Skin of body (tissue), 2 donors: ENCODE results near the gene GALNT2. TPM values are rescaled to one million over a fixed set of nuclear protein-coding genes. Genes with fewer than 3 reads are reported as not detected.

ENCODE experiments used
- DNase-seq: peaks from one replicate; lab custom pipeline; 2025; lab: John Stamatoyannopoulos, UW
- total RNA-seq: library from RNA; depleted of rRNA; stranded (reverse); fragments of >200 nt; gene quantifications from one replicate; pipeline ENCODE4 v1.2.3, GENCODE V29; 2014

Gene GALNT2
- total RNA-seq, 1 donor from 2014 or later, result 32.0 TPM

DNA sequence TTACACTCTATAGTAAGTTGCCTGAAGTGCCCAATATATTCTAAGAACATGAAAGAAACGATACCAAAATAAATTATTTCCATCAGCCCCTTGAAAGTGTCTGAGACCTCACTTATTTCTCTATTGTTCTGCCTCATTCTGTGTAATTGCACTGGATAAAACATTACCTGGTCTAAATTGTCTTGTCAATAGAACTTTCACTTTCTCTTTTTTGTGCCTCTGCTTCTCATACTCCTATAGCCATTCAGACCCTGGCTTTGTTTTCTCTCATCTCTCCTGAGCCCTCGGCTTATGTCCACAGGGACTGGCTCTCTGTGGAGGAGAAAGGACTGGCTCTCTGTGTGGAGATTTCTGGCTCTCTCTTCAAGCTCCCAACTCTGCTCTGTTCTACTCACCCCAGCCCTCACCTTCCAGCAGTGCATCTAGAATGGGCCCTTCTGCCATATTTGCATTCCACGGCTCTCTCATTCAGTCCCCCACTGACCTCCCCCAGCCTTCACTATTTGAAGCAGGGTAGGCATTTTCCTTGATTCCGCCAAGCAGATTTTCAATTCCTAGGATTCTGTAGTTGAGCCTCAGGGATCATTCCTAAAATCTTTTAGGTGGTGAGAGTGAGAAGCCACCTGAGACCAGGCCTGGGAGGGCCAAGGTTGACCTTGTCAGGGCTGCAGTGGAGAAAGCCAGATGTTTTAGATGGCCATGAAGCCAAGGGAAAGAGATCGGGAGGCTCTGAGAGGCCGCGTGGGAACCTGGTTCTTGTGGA, 15.9 kb upstream of the GALNT2 start:
- DNase-seq, result no peak

DNA sequence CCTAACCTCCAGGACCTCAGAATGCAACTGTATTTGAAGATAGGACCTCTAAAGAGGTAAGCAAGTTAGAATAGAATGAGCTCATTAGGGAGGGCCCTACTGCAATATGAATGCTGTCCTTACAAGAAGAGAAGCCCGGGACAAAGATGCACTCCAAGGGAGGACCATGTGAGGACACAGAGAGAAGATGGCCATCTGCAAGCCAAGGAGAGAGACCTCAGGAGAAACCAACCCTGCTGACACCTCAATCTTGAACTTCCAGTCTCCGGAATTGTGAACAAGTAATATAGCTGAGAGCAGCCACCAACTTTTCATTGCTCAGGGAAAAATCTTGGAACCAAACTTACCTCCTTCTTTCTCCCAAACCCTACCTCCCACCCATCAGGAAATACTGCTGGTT, 15.0 kb upstream of the GALNT2 start:
- no peak for DNase-seq

DNA sequence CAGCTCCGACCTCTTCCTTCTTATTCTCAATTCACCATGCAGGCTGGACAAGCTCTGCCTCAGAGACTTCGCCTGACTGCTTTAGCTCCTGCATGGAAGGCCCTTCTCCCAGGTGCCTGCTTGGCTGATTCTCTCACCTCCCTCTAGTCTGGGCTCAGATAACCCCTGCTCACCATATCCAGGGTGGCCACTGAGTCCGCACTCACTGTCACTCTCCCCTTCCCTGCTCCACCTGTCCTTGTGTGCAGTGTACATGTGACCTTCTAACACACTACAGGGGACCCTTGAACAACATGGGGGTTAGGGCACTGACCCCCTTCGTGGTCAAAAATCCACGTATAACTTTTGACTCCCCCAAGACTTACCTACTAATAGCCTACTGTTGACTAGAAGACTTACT, 14.4 kb upstream of the GALNT2 start:
- no peak for DNase-seq

GRCh38 chr1:230054092-230054749, 12.8 kb upstream of the GALNT2 start:
- no peak for DNase-seq

GRCh38 chr1:230056098-230056497, 10.9 kb upstream of the GALNT2 start:
- no peak for DNase-seq

DNA sequence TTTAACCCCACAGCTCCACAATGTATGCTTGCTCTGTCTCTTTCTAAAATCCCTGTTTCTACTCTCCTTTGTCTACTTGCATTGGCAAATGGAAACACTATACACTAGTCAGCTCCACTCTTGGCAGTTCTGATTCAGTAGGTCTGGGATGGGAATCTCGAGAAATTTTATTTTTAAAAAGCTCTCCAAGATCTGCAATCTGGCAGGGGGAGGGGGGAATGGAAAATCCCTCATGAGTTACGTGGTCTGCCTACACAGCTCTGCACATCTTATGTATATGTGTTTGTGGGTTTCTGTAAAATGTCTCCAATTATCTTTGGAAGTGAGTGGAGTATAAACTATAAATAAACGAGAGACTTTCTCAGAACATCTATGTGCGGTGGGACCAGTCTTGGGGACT, 9.9 kb upstream of the GALNT2 start:
- DNase-seq, result no peak

DNA sequence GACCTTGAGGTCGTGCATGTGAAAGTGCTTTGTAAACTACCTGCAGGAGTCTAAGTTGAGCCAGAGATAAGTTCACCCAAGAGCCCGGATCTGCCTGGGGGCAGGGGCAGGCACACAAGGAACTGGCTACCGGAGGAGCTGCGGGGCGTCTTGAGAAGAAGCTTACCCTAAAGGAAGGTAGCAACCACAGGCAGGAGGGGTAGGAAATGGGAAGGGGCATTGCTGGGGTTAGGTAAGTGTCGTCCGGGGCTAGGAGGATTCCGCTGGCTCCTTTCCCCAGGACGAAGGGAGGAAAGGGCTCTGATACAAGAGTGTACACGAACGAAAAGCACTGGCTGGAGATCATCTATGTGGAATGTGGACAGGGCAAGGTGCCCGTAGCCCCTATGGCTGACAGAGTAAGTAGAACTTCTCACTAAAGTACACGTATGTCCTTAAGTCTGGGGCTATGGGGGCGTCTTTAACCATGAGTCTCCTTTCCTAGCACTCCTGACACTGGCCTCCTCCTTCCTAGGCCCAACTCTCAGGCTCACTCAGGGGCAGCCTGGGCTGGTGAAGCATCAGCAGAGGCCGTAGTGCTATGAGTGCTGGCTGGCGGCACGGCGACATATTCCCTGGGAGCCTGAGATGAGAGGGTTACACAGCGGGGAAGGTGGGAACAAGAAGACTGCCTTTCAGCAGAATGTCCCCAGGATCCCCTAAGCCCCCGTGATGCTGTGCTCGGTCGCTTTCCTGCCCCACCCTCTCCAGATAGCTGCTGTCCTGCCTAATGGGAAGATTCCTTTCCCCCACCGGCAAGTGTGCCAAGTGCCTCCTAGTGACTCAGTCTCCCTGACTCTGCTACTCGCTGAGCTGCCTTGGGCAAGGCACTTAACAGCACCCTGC, 9.1 kb upstream of the GALNT2 start:
- DNase-seq, result no peak

GRCh38 chr1:230058626-230059025, 8.4 kb upstream of the GALNT2 start:
- DNase-seq, result no peak

DNA sequence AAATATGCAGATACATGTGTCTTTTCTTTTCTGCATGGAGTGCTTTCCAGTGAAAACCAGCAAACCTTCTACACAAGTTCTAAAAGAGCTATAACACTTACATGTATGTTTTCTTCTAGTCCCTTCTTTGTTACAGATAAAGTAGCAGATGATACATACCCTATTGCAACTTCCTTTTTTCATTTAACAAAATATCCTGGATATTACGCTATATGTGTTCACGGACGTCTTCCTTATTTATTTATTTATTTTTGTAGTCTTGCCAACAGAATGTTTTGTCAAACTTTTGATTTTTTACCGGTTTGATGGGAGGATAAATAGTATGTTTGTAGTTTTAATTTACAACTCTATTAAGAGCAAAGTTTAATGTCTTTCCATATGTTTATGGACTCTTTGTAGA, 5.2 kb upstream of the GALNT2 start:
- DNase-seq, result no peak

DNA sequence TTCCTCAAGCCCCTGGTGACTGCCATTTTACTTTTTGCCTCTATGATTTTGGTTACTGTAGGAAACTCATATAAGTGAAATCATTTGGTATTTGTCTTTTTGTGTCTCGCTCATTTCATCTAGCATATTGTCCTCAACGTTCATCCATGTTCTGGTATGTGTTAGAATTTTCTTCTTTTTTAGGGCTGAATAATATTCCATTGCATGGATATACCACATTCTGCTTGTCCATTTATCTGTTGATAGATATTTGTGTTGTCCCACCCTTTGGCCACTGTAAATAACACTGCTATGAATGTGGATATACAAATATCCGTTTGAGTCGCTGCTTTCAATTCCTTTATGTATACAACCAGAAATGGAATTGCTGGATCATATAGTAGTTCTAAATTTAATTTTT, 4.5 kb upstream of the GALNT2 start:
- DNase-seq, result no peak

GRCh38 chr1:230064283-230064682, 2.8 kb upstream of the GALNT2 start:
- DNase-seq, result no peak

- no peak for DNase-seq
Measured at GRCh38 chr1:230065161-230065560, 1.9 kb upstream of the GALNT2 start.

DNA sequence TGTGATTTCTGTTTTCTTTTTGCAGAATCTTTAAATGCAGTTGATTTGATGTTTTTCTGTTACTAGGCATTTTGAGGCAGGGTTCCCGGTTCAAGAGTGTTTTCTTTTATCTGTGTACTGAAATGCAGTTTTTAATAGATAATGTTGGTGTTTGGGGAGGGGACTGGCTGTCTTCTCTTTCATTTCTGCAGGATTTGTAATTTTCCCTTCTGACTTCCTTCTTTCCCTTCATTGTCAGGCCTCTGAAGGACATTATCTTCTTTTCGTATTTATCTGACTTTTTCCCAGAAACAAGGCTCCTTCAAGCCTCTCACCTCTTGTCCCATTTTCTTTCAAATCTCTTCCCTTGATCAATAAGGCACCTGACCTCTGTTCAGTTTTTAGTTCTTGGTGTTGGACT, 1.5 kb upstream of the GALNT2 start:
- no peak for DNase-seq

GRCh38 chr1:230066031-230066430, 1.0 kb upstream of the GALNT2 start:
- DNase-seq, result no peak

DNA sequence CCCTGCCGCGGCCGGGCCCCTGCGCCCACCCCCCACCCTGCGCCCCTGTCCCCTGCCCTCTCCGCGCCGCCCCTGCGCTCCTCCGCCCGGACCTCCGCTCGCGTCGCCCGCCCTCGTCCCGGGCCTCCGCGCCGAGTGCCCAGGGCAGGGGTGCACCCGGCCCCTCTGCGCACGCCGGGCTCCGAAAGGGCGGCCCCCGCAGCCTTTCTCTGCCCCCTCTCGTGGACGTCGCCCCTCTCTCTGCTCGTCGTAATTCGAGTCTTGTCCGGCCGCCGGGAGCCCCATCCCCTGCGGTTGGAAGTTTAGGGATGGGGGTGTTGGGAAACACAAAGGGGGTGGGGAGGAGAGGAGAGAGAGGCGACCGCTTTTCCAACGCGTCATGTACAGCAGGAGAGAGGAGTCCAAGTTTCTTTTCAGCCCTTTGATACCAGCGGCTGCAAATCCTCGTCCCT, 407 bp downstream of the GALNT2 start:
- DNase-seq, result no peak

GRCh38 chr1:230067871-230068620, 1.0 kb downstream of the GALNT2 start:
- no peak for DNase-seq

GRCh38 chr1:230068621-230068873, 1.5 kb downstream of the GALNT2 start:
- DNase-seq, result no peak

DNA sequence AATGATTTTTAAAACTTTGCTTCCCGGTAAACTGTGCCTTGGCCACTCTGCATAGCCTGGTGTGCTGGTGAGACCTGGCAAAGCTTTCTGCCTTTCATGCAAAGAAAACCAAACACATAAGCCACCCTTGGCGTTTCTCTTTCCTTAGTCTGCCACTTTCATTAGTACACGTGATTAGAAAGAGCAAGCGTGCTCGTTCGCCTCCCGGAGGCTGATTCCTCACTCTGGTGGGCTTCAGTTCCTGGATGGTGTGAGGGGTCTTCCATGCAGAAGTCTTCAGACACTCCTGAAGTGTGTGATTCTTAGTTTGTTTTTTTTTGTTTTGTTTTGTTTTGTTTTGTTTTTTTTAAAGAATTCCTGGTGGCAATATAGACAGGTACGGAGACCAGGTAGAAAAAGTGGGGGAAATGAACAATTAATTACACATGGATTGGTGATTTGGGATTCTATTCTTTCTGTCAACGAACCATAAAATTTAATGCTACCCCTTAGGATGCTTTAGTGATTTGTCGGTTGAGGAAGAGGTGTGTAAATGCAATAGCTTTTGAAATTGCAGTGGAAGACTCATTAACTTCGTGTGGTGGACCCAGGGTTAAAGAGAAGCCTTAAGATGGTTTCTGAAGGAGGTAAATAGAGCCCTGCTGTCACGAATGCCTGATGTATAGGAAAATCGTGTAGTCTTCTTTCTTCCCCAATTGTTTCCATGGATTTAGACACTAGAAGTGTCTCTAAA, 2.1 kb downstream of the GALNT2 start:
- no peak for DNase-seq

DNA sequence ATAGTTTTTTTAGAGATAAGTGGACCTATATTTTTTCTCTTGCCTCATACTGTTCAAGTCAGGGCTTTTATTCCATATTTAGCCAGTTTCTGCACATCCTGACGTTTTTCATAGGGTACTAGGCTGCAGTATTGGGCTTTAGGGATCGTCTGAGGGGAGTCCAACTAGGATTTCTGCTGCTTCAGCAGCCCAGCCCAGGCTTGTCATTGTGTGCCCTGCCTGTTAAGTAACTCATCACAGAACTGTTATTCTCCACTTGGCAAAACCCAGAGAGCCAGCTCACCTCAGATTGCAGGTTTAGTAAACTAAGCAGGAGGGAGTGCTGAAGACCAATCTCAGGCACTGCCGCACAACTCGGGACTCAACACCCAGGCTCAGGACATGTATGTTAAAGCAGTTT, 2.8 kb downstream of the GALNT2 start:
- DNase-seq, result no peak

- no peak for DNase-seq
Measured at GRCh38 chr1:230070321-230071208, 3.5 kb downstream of the GALNT2 start.
